Naive B cell (primary cell): ENCODE results near the gene ZFR. TPM values are rescaled to one million over a fixed set of nuclear protein-coding genes. Genes with fewer than 3 reads are reported as not detected.
"Not testable (repeated sequence)": the region's sequence is repeated elsewhere in the genome, so short reads cannot be mapped to it uniquely, and the experiment has no call there.

ENCODE experiments used
- ATAC-seq, 2 donors: fragments of 150-1000 bp; cut with Tn5 transposase; 2 replicates each; pipeline ENCODE4 v1.10.0; 2021; ENCODE audit warnings: low read depth in 2 of 2, mild to moderate bottlenecking in 2 of 2, moderate library complexity in 2 of 2
- DNase-seq: peaks from one replicate; pipeline ENCODE4 v3.0.0; 2022
- H3K27ac Mint-ChIP-seq, 6 donors: one replicate each; pipeline ENCODE4 v1.8.0; 2020 to 2022; ENCODE audit warnings: mild to moderate bottlenecking in 6 of 6, mixed read lengths in 6 of 6, moderate library complexity in 5 of 6, inconsistent platforms in 2 of 6
- H3K27me3 Mint-ChIP-seq, 3 donors: one replicate each; pipeline ENCODE4 v1.8.0; 2021 to 2022; ENCODE audit warnings: mixed read lengths in 3 of 3, mild to moderate bottlenecking in 1 of 3
- H3K36me3 Mint-ChIP-seq, 2 donors: one replicate each; pipeline ENCODE4 v1.8.0; 2020 to 2022; ENCODE audit warnings: mixed read lengths in 2 of 2, inconsistent platforms in 1 of 2, mild to moderate bottlenecking in 1 of 2
- H3K4me1 Mint-ChIP-seq, 3 donors: one replicate each; pipeline ENCODE4 v1.8.0; 2020 to 2022; ENCODE audit warnings: mixed read lengths in 3 of 3, inconsistent platforms in 1 of 3, mild to moderate bottlenecking in 1 of 3, moderate library complexity in 1 of 3
- H3K4me3 Mint-ChIP-seq, 8 donors: one replicate each; pipeline ENCODE4 v1.8.0; 2020 to 2022; ENCODE audit warnings: mild to moderate bottlenecking in 8 of 8, mixed read lengths in 8 of 8, moderate library complexity in 8 of 8, inconsistent platforms in 2 of 8
- H3K9me3 Mint-ChIP-seq, 7 donors: one replicate each; pipeline ENCODE4 v1.8.0; 2020 to 2022; ENCODE audit warnings: mixed read lengths in 7 of 7, mild to moderate bottlenecking in 5 of 7, inconsistent platforms in 2 of 7, moderate library complexity in 1 of 7
- polyA plus RNA-seq, 6 donors: library from polyadenylated mRNA; unstranded; fragments of 300-500 nt; fragmentation: Illumina TruSeq; gene quantifications; one replicate each; pipeline ENCODE4 v1.2.3, GENCODE V29; 2021; ENCODE audit warnings: low read depth in 6 of 6

The ZFR gene
- polyA plus RNA-seq, 6 donors from 2014 or later, result 95.4 to 125 (median 107) TPM

GRCh38 chr5:32331217-32331934 lies 113.2 kb downstream of the ZFR start:
- Mint-ChIP-seq H3K27me3 (peaks cover 0 to 4% (median 0%) of the 10 kb centered on the region in 3 donors), H3K27ac (peak overlapping the region in 1 of 6 donors; percentile 12), H3K4me1 (no peaks in the 10 kb centered on the region), H3K9me3 (no peaks in the 10 kb centered on the region), H3K36me3 (no peaks in the 10 kb centered on the region), H3K4me3 (no peak overlapping the region)
- DNase-seq (no peak), ATAC-seq (no peak)

- Mint-ChIP-seq H3K27ac (peak overlapping the region in 1 of 6 donors; percentile 47), H3K36me3 (no peaks in the 10 kb centered on the region), H3K27me3 (peaks cover 0 to 4% (median 0%) of the 10 kb centered on the region in 3 donors), H3K9me3 (no peaks in the 10 kb centered on the region), H3K4me3 (no peak overlapping the region), H3K4me1 (no peaks in the 10 kb centered on the region)
- ATAC-seq (no peak), DNase-seq (no peak)
Measured at GRCh38 chr5:32330126-32330971, 114.2 kb downstream of the ZFR start.

- Mint-ChIP-seq H3K36me3 (no peaks in the 10 kb centered on the region), H3K27ac (peak overlapping the region in 3 of 6 donors; percentile 16 to 50 (median 27))
Measured at GRCh38 chr5:32329395-32329834, 115.1 kb downstream of the ZFR start.

GRCh38 chr5:32326216-32326772 lies 118.2 kb downstream of the ZFR start:
- no peak overlapping the region for H3K4me3 Mint-ChIP-seq
- no peak for ATAC-seq
- no peak for DNase-seq
- H3K27ac Mint-ChIP-seq, result no peak overlapping the region
- peaks cover 4 to 9% (median 8%) of the 10 kb centered on the region in 7 donors for H3K9me3 Mint-ChIP-seq
- peaks cover 6 to 8% of the 10 kb centered on the region in 2 donors for H3K36me3 Mint-ChIP-seq
- no peaks in the 10 kb centered on the region for H3K27me3 Mint-ChIP-seq
- H3K4me1 Mint-ChIP-seq, result peaks cover 0 to 2% (median 0%) of the 10 kb centered on the region in 3 donors

More at GRCh38 chr5:32329395-32329834, 115.1 kb downstream of the ZFR start:
- no peak overlapping the region for H3K4me3 Mint-ChIP-seq
- ATAC-seq, result peak; percentile 76 to 85
- H3K9me3 Mint-ChIP-seq, result peaks cover 0 to 2% (median 0%) of the 10 kb centered on the region in 7 donors
- peaks cover 0 to 4% (median 0%) of the 10 kb centered on the region in 3 donors for H3K27me3 Mint-ChIP-seq
- DNase-seq, result peak; percentile 35
- no peaks in the 10 kb centered on the region for H3K4me1 Mint-ChIP-seq

GRCh38 chr5:32325616-32326015 lies 118.9 kb downstream of the ZFR start:
- peaks cover 0 to 2% (median 0%) of the 10 kb centered on the region in 3 donors for H3K4me1 Mint-ChIP-seq
- ATAC-seq (no peak), DNase-seq (no peak)
- H3K4me3 Mint-ChIP-seq, result no peak overlapping the region
- peaks cover 6 to 8% of the 10 kb centered on the region in 2 donors for H3K36me3 Mint-ChIP-seq
- H3K27me3 Mint-ChIP-seq, result no peaks in the 10 kb centered on the region
- H3K9me3 Mint-ChIP-seq, result peaks cover 4 to 12% (median 9%) of the 10 kb centered on the region in 7 donors
- no peak overlapping the region for H3K27ac Mint-ChIP-seq

GRCh38 chr5:32325062-32325461 lies 119.5 kb downstream of the ZFR start:
- Mint-ChIP-seq H3K27ac (no peak overlapping the region), H3K27me3 (no peaks in the 10 kb centered on the region)

GRCh38 chr5:32323741-32324140 lies 120.8 kb downstream of the ZFR start:
- H3K27me3 Mint-ChIP-seq, result no peaks in the 10 kb centered on the region
- peaks cover 0 to 2% (median 0%) of the 10 kb centered on the region in 3 donors for H3K4me1 Mint-ChIP-seq
- peaks cover 6 to 8% of the 10 kb centered on the region in 2 donors for H3K36me3 Mint-ChIP-seq
- ATAC-seq (no peak), DNase-seq (no peak)
- H3K4me3 Mint-ChIP-seq, result no peak overlapping the region
- peak overlapping the region in 2 of 6 donors; percentile 38 to 56 for H3K27ac Mint-ChIP-seq
- H3K9me3 Mint-ChIP-seq, result peaks cover 4 to 12% (median 9%) of the 10 kb centered on the region in 7 donors

More at GRCh38 chr5:32325062-32325461, 119.5 kb downstream of the ZFR start:
- Mint-ChIP-seq H3K4me1 (peaks cover 0 to 2% (median 0%) of the 10 kb centered on the region in 3 donors), H3K9me3 (peaks cover 4 to 12% (median 9%) of the 10 kb centered on the region in 7 donors), H3K36me3 (peaks cover 6 to 8% of the 10 kb centered on the region in 2 donors), H3K4me3 (no peak overlapping the region)
- DNase-seq, result no peak
- ATAC-seq, result no peak

- DNase-seq, result no peak
- no peak for ATAC-seq
- no peaks in the 10 kb centered on the region for H3K27me3 Mint-ChIP-seq
- H3K4me1 Mint-ChIP-seq, result peaks cover 0 to 2% (median 0%) of the 10 kb centered on the region in 3 donors
- peaks cover 4 to 12% (median 9%) of the 10 kb centered on the region in 7 donors for H3K9me3 Mint-ChIP-seq
- no peak overlapping the region for H3K4me3 Mint-ChIP-seq
- H3K36me3 Mint-ChIP-seq, result peaks cover 6 to 8% of the 10 kb centered on the region in 2 donors
- no peak overlapping the region for H3K27ac Mint-ChIP-seq
Measured at GRCh38 chr5:32322882-32323281, 121.7 kb downstream of the ZFR start.

GRCh38 chr5:32321787-32322186 lies 122.8 kb downstream of the ZFR start:
- ATAC-seq, result peak; percentile 28 to 41
- Mint-ChIP-seq H3K9me3 (peaks cover 4 to 12% (median 9%) of the 10 kb centered on the region in 7 donors), H3K27ac (peak overlapping the region in 5 of 6 donors; percentile 21 to 94 (median 62))
- not testable (repeated sequence) for H3K36me3 Mint-ChIP-seq, DNase-seq, H3K4me3 Mint-ChIP-seq, H3K4me1 Mint-ChIP-seq, H3K27me3 Mint-ChIP-seq

GRCh38 chr5:32320576-32320975 lies 124.0 kb downstream of the ZFR start:
- no peak overlapping the region for H3K27ac Mint-ChIP-seq
- no peak overlapping the region for H3K4me3 Mint-ChIP-seq
- ATAC-seq, result no peak
- H3K36me3 Mint-ChIP-seq, result peaks cover 6 to 8% of the 10 kb centered on the region in 2 donors
- H3K4me1 Mint-ChIP-seq, result peaks cover 0 to 2% (median 0%) of the 10 kb centered on the region in 3 donors
- no peaks in the 10 kb centered on the region for H3K27me3 Mint-ChIP-seq
- no peak for DNase-seq
- H3K9me3 Mint-ChIP-seq, result peaks cover 4 to 12% (median 9%) of the 10 kb centered on the region in 7 donors

- no peak for ATAC-seq
- Mint-ChIP-seq H3K27ac (no peak overlapping the region), H3K27me3 (no peaks in the 10 kb centered on the region), H3K4me1 (peaks cover 0 to 2% (median 0%) of the 10 kb centered on the region in 3 donors), H3K36me3 (peaks cover 6 to 8% of the 10 kb centered on the region in 2 donors), H3K9me3 (peaks cover 4 to 12% (median 9%) of the 10 kb centered on the region in 7 donors), H3K4me3 (no peak overlapping the region)
- DNase-seq, result no peak
Measured at GRCh38 chr5:32319926-32320543, 124.5 kb downstream of the ZFR start.

- no peak for ATAC-seq
- Mint-ChIP-seq H3K27me3 (no peaks in the 10 kb centered on the region), H3K9me3 (peaks cover 4 to 12% (median 8%) of the 10 kb centered on the region in 7 donors), H3K36me3 (peaks cover 6 to 8% of the 10 kb centered on the region in 2 donors), H3K4me3 (no peak overlapping the region), H3K4me1 (peaks cover 0 to 2% (median 0%) of the 10 kb centered on the region in 3 donors), H3K27ac (no peak overlapping the region)
- DNase-seq, result no peak
Measured at GRCh38 chr5:32319392-32319791, 125.1 kb downstream of the ZFR start.

- peaks cover under 1 to 9% (median 2%) of the 10 kb centered on the region in 3 donors for H3K4me1 Mint-ChIP-seq
- H3K27ac Mint-ChIP-seq, result peak overlapping the region in 1 of 6 donors; percentile 38
- peaks cover 6 to 8% of the 10 kb centered on the region in 2 donors for H3K36me3 Mint-ChIP-seq
- H3K4me3 Mint-ChIP-seq, result peak overlapping the region in 1 of 8 donors; percentile 66
- peaks cover 4 to 11% (median 7%) of the 10 kb centered on the region in 7 donors for H3K9me3 Mint-ChIP-seq
- DNase-seq (no peak), ATAC-seq (no peak)
- no peaks in the 10 kb centered on the region for H3K27me3 Mint-ChIP-seq
Measured at GRCh38 chr5:32317041-32317440, 127.5 kb downstream of the ZFR start.
